GM12878 (cell line): ENCODE results near the gene A3GALT2. TPM values are rescaled to one million over a fixed set of nuclear protein-coding genes. Genes with fewer than 3 reads are reported as not detected.

Source experiments
- ATAC-seq: fragments of 200-7000 bp; cut with Tn5 transposase; 3 replicates; pipeline ENCODE4 v1.9.1; 2020; ENCODE audit warnings: mild to moderate bottlenecking, moderate library complexity
- BruUV-seq: library from RNA; stranded (reverse); fragments of 400-500 nt; replicated peaks from 2 replicates; lab custom pipeline; 2021; lab: Mats Ljungman, UMichigan
- CTCF ChIA-PET: fragments of 300-600 bp; sonication (Branson Sonifier 250); formaldehyde crosslinking; extraction: SDS; loops from one replicate; lab custom pipeline; 2021; ENCODE audit warnings: inconsistent platforms; lab: Yijun Ruan, JAX
- POLR2A ChIA-PET: fragments of 350-600 bp; formaldehyde crosslinking; extraction: SDS; loops from one replicate; lab custom pipeline; 2021; ENCODE audit warnings: inconsistent platforms; lab: Charles Lee
- RAD21 ChIA-PET: fragments of 300-600 bp; sonication (Branson Sonifier 250); formaldehyde crosslinking; loops from one replicate; lab custom pipeline; 2023; ENCODE audit warnings: antibody characterized with exemption; ENCODE audit not compliant: unreplicated experiment; lab: Charles Lee
- SMC1A ChIA-PET: fragments of 300-600 bp; sonication (Branson Sonifier 250); formaldehyde crosslinking; loops from one replicate; lab custom pipeline; 2023; ENCODE audit not compliant: unreplicated experiment, uncharacterized antibody; lab: Charles Lee
- DNase-seq: peaks from one replicate; pipeline ENCODE4 v3.0.0-alpha.2; 2011; ENCODE audit warnings: low read depth, low spot score
- FAIRE-seq: peaks from 3 replicates; lab custom pipeline; 2011; peaks lifted over from hg19 to GRCh38; lab: Jason Lieb, UNC
- H2AFZ ChIP-seq: 2 replicates; pipeline ENCODE4 v1.6.0; 2011; ENCODE audit warnings: low read depth, low read length, control low read depth; ENCODE audit not compliant: control insufficient read depth
- H3K27ac ChIP-seq: 2 replicates; pipeline ENCODE4 v1.5.1; 2011; ENCODE audit warnings: control low read depth; ENCODE audit not compliant: control insufficient read depth, insufficient read depth
- H3K27me3 ChIP-seq, 2 experiments: replicated peaks in 1 of 2; 2 replicates each; pipeline versions ENCODE4 v1.6.0 to v1.6.1; 2011; ENCODE audit warnings: low read length in 1 of 2; ENCODE audit not compliant: control insufficient read depth in 2 of 2, insufficient read depth in 2 of 2
- H3K36me3 ChIP-seq, 2 experiments: 2 replicates each; pipeline ENCODE4 v1.5.1; 2011; ENCODE audit warnings: low read length in 1 of 2; ENCODE audit not compliant: control insufficient read depth in 2 of 2, insufficient read depth in 2 of 2
- H3K4me1 ChIP-seq: 2 replicates; pipeline ENCODE4 v1.6.1; 2011; ENCODE audit warnings: mild to moderate bottlenecking, low read length, moderate library complexity, mixed read lengths; ENCODE audit not compliant: control insufficient read depth, insufficient read depth
- H3K4me2 ChIP-seq: 2 replicates; pipeline ENCODE4 v1.6.0; 2011; ENCODE audit warnings: control low read depth; ENCODE audit not compliant: control insufficient read depth, insufficient read depth
- H3K4me3 ChIP-seq: fragments of 200-600 bp; sonication (generic); 2 replicates; pipeline ENCODE4 v1.5.1; 2016
- H3K79me2 ChIP-seq: 2 replicates; pipeline ENCODE4 v1.6.0; 2011; ENCODE audit warnings: low read length; ENCODE audit not compliant: control insufficient read depth, insufficient read depth
- H3K9ac ChIP-seq: 2 replicates; pipeline ENCODE4 v1.8.0; 2011; ENCODE audit warnings: low read length, control low read depth, mixed read lengths; ENCODE audit not compliant: control insufficient read depth, insufficient read depth
- H3K9me3 ChIP-seq: replicated peaks from 3 replicates; pipeline ENCODE4 v1.5.1; 2011; ENCODE audit warnings: mild to moderate bottlenecking, low read length; ENCODE audit not compliant: control insufficient read depth, insufficient read depth
- H4K20me1 ChIP-seq: 2 replicates; pipeline ENCODE4 v1.6.0; 2011; ENCODE audit not compliant: control insufficient read depth, insufficient read depth
- ASH2L ChIP-seq: fragments of 300-600, 200-600 bp; sonication (generic); IDR thresholded peaks from 2 replicates; pipeline ENCODE4 v1.6.1; 2017; ENCODE audit warnings: low read depth, mild to moderate bottlenecking, borderline replicate concordance
- CEBPZ ChIP-seq: fragments of 150-350 bp; IDR thresholded peaks from 2 replicates; pipeline ENCODE4 v1.6.1; 2016; ENCODE audit warnings: low read depth, low read length
- E4F1 ChIP-seq: fragments of 450-650 bp; IDR thresholded peaks from 2 replicates; pipeline ENCODE4 v1.6.1; 2018; ENCODE audit warnings: borderline replicate concordance, mild to moderate bottlenecking; ENCODE audit not compliant: partially characterized antibody
- EGR1 ChIP-seq, 2 experiments: IDR thresholded peaks; 1 replicate in 1 of 2; 2 replicates in 1 of 2; pipeline ENCODE4 v1.6.1; 2011 to 2012; ENCODE audit warnings: low read depth in 2 of 2, low read length in 2 of 2, borderline replicate concordance in 1 of 2, mild to moderate bottlenecking in 1 of 2, moderate library complexity in 1 of 2
- JUNB ChIP-seq: IDR thresholded peaks from 2 replicates; pipeline ENCODE4 v1.6.1; 2016; ENCODE audit warnings: antibody characterized with exemption, mild to moderate bottlenecking
- PML ChIP-seq: IDR thresholded peaks from 2 replicates; pipeline ENCODE4 v1.6.1; 2012; ENCODE audit warnings: low read length, inconsistent platforms
- WGBS: methylation state at CpG from one replicate; pipeline ENCODE4 v1.1.6; 2016; ENCODE audit warnings: low lambda C conversion rate; ENCODE audit not compliant: insufficient replicate concordance, insufficient coverage; ENCODE audit errors: missing lambda C conversion rate; 5-methylcytosine and 5-hydroxymethylcytosine counted together
- in situ Hi-C: fragments of 300-500 bp; cut with MboI; formaldehyde crosslinking; loops from 9 replicates; pipeline ENCODE4 v1.14.3; 2018; ENCODE audit warnings: mixed read lengths
- intact Hi-C: fragments of 100-400 bp; cut with micrococcal nuclease; formaldehyde crosslinking; loops from one replicate; pipeline ENCODE4 v1.14.2; 2022; ENCODE audit not compliant: unreplicated experiment
- polyA plus RNA-seq, 11 experiments: library from polyadenylated mRNA; depleted of rRNA in 4 of 11; unstranded in 6 of 11; stranded (reverse) in 5 of 11; fragments of >200 nt; fragmentation: Nextera tagmentation in 4 of 11; fragmentation: Illumina TruSeq in 1 of 11; extraction: Ambion mirVana in 4 of 11; extraction: Trizol in 1 of 11; gene quantifications; 1 replicate in 1 of 11; 2 replicates in 10 of 11; pipeline versions ENCODE4 v1.2.1 to v1.2.3, GENCODE V29; 2011 to 2016; ENCODE audit warnings: inconsistent platforms in 2 of 11, missing spikeins in 2 of 11, low read depth in 1 of 11
- total RNA-seq, 4 experiments: library from RNA; depleted of rRNA in 3 of 4; stranded (reverse); fragments of >200 nt in 3 of 4; fragmentation: Illumina TruSeq in 1 of 4; extraction: Trizol in 1 of 4; gene quantifications; 2 replicates each; pipeline versions ENCODE4 v1.2.1 to v1.2.3, GENCODE V29; 2013 to 2021

A3GALT2 gene
- total and polyA plus RNA-seq, 10 of the 15 experiments (the other 5 are each of a cell fraction or from before 2014, with no cell fraction given) = not detected

GRCh38 chr1:33330906-33331305 lies 10.0 kb upstream of the A3GALT2 start:
- Histone ChIP-seq H3K4me2 (no peak overlapping the region), H3K27me3 (no peaks in the 10 kb centered on the region), H2AFZ (no peak overlapping the region), H3K4me1 (no peaks in the 10 kb centered on the region), H3K27ac (no peak overlapping the region), H3K4me3 (no peak overlapping the region), H3K79me2 (peaks cover 2% of the 10 kb centered on the region; the same call in 1 of the 2 replicates), H4K20me1 (no peaks in the 10 kb centered on the region), H3K36me3 (peaks cover 22 to 24% of the 10 kb centered on the region in 2 experiments), H3K9ac (no peak overlapping the region), H3K9me3 (no peaks in the 10 kb centered on the region)
- CTCF ChIA-PET = interaction anchor here (1.6 kb wide), 1 partner anchor 36 kb away, joined by 5 read pairs; no protein-coding TSS in a partner anchor
- in situ Hi-C loops = no loop called here
- intact Hi-C loops = no loop called here
- ATAC-seq = no peak
- POLR2A ChIA-PET = no interaction called here
- BruUV-seq = no TSS peak
- SMC1A ChIA-PET = interaction anchor here (2.1 kb wide), 1 partner anchor 8 kb away, joined by 6 read pairs; no protein-coding TSS in a partner anchor
- RAD21 ChIA-PET = no interaction called here
- no peak for TF ChIP-seq EGR1 (IDR thresholded peaks at IDR 0.05; ENCODE audit: borderline replicate concordance in 1 of 2, low read depth in 2 of 2, low read length in 2 of 2)
- WGBS = 96% methylated on average over 7 of the region's 7 CpGs
- DNase-seq = no peak
- no peak for FAIRE-seq

GRCh38 chr1:33330361-33330890 lies 9.5 kb upstream of the A3GALT2 start:
- no peak overlapping the region for H2AFZ ChIP-seq
- peaks cover 2% of the 10 kb centered on the region; the same call in 1 of the 2 replicates for H3K79me2 ChIP-seq
- ChIA-PET RAD21 (interaction anchor here (0.6 kb wide), 1 partner anchor 826 kb away, joined by 4 read pairs; no protein-coding TSS in a partner anchor), SMC1A (interaction anchor here (2.1 kb wide), 1 partner anchor 9 kb away, joined by 6 read pairs; no protein-coding TSS in a partner anchor), POLR2A (no interaction called here), CTCF (interaction anchor here (0.6 to 1.6 kb wide), 2 partner anchors 33 to 35 kb away, joined by 3 to 5 read pairs; no protein-coding TSS in a partner anchor)
- no peak overlapping the region for H3K27ac ChIP-seq
- H4K20me1 ChIP-seq = no peaks in the 10 kb centered on the region
- BruUV-seq = no TSS peak
- no peaks in the 10 kb centered on the region for H3K4me1 ChIP-seq
- intact Hi-C loops (no loop called here), in situ Hi-C loops (no loop called here)
- H3K9ac ChIP-seq = no peak overlapping the region
- no peaks in the 10 kb centered on the region for H3K27me3 ChIP-seq
- no peak for ATAC-seq
- FAIRE-seq = no peak
- H3K4me3 ChIP-seq = no peak overlapping the region
- H3K36me3 ChIP-seq = peaks cover 25 to 26% of the 10 kb centered on the region in 2 experiments
- no peak for DNase-seq
- no peaks in the 10 kb centered on the region for H3K9me3 ChIP-seq
- 95% methylated on average over 3 of the region's 3 CpGs for WGBS
- H3K4me2 ChIP-seq = no peak overlapping the region
- TF ChIP-seq E4F1 = no peak
- TF ChIP-seq CEBPZ = no peak
- TF ChIP-seq JUNB = no peak
- TF ChIP-seq ASH2L = no peak
- TF ChIP-seq PML = no peak
